OCI-LY3 (cell line): ENCODE measurements around the gene RNF13.

Experiments
- CTCF ChIP-seq: fragments of 200-600, 300-600 bp; sonication (generic); IDR thresholded peaks from 2 replicates; pipeline ENCODE4 v1.5.1; 2014; ENCODE audit warnings: antibody characterized with exemption, low read length, low read depth
- EZH2phosphoT487 ChIP-seq: fragments of 200-600 bp; shearing (Covaris generic); IDR thresholded peaks from 2 replicates; pipeline ENCODE4 v1.6.1; 2018; ENCODE audit warnings: antibody characterized with exemption, mixed run types, low read depth

GRCh38 chr3:149920119-149920518 is 107.1 kb downstream of the RNF13 start:
- TF ChIP-seq CTCF (no peak), EZH2phosphoT487 (no peak)
